Measurements from ENCODE around the gene HSPA1L.
"Not testable (repeated sequence)": the region's sequence is repeated elsewhere in the genome, so short reads cannot be mapped to it uniquely, and the experiment has no call there.

HSPA1L gene

DNA sequence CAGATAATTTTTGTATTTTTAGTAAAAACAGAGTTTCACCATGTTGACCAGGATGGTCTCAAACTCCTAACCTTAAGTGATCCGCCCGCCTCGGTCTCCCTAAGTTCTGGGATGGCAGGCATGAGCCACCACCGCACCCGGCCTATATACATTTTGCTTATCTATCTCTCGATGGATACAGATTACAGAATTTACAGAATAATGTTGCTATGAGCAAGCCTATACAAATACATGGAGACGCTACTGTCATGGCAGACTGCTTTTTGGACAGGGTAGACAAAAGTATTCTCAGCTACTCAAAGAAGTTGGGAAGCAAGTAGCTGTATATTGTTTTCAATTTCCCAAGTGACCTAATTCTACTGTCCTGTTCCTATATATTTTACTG is 1.6 kb downstream of the HSPA1L start:
- DNase-seq: no peak

DNA sequence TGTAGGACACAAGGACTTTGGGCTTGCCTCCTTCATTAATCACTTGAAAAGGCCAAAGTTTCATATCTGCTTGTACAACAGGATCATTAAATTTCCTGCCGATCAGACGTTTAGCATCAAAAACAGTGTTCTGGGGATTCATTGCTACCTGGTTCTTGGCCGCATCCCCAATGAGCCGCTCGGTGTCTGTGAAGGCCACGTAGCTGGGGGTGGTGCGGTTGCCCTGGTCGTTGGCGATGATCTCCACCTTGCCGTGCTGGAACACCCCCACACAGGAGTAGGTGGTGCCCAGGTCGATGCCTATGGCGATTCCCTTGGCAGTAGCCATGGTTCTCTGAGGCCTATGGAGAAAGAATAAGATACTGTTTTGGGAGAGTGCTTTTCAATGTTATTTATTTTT is 3.4 kb downstream of the HSPA1L start:
- DNase-seq: no peak

DNA sequence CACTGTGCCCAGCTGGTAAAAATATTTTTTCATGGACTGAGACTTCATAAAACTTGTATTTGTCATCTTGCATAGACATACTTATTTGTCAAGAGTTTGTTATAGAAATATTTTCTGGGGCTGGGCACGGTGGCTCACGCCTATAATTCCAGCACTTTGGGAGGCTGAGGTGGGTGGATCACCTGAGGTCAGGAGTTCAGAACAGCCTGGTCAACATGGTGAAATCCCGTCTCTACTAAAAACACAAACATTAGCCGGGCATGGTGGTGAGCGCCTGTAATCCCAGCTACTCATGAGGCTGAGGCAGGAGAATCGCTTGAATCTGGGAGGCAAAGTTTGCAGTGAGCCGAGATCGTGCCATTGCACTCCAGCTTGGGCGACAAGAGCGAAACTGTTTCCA is 6.5 kb downstream of the HSPA1L start:
- not testable (repeated sequence) for DNase-seq

DNA sequence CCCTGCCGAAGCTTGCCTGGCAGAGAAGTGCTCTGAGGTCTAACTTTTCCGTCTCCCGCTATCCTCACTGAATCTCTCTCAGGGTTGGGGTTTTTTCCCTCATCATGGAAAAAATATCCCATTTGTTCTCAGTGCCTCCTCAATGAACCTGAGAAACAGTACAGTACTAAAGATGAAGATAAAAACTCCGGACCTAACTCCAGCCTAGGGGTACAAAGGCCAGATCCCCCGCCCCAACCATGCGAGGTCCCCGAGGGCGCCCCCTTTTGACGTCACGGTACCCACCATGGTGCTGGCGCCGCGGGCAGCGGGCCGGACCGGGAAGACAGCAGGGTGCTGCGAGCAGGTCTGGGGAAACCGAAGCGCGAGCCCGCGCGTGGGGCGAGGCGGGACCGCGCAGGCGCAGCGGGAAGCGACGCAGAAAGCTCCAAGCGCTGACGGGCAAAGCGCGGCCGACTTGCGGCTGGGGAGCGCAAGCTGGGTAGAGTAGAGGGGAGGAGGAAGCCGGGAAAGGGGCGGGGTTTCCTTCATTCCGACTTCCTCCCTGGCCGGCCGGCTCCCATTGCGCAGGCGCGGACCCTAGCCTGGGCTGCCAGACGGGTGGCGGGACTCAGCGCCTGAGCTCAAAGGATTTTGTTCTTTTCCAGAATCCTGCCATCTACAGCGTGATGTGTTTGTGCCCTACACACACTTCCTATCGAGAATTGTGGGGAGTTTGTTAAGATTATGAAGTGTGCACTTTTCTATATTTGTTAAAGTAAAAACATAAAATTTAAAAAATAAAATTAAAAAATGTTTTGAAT is 8.4 kb downstream of the HSPA1L start, which contains the start of gene LSM2:
Gene LSM2, minus strand, starts transcription at position 497 of the 803 bp plus-strand sequence. Its CDS starts 209 bp downstream, at position 288.
- DNase-seq: peak; percentile 95 to 98 (median 97)

DNA sequence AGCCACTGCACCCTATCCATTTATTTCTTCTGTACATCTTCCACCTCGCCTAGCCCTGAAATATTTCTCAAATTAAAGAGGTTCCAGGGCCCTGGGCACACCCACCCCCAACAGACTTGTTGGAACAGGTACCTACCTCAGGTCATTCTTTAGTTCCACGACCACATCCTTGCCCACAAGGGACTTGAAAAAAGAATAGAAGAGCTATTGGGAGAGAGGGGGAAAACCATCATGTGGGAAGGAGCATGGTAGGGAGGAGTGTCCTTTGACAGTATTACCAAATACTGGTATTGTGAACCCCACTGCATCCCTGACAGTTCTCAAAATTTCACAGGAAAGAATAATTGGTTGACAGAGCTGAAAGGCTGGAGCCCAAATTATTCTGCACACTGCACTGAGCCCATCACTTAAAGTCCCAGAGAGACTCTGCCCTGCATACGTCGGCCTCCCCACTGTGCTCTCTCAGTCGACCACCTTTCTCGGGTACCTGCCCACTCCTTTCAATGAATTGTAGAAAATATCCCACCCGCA is 9.1 kb downstream of the HSPA1L start:
- DNase-seq: no peak

DNA sequence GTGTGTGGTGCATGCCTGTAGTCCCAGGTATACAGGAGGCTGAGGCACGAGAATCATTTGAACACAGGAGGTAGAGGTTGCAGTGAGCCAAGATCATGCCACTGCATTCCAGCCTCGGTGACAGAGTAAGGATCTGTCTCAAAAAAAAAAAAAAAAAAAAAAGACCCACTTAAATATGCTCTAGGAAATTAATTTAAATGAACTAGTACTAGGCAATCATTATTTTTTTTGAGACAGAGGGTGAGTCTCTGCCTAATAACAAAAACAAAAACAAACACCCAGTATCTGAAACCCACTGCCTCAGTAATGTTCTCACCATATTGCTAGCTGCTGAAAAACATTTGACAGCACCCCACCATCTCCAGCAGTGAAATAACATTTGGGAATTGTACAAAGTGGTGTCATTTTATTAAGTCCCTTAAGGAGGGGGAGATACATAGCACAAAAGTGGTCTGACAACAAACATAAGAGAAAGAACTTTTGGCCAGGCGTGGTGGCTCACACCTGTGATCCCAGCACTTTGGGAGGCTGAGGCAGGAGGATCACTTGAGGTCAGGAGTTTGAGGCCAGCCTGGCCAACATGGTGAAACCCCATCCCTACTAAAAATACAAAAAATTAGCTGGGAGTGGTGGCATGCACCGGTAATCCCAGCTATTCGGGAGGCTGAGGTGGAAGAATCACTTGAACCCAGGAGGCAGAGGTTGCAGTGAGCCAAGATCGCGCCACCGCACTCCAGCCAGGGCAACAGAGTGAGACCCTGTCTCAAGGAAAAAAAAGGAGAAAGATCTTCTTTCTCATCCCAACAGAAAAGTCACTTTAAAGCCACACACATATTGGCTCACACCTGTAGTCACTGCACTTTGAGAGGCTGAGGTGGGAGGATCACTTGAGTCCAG is 13.8 kb downstream of the HSPA1L start:
- DNase-seq: not testable (repeated sequence)

DNA sequence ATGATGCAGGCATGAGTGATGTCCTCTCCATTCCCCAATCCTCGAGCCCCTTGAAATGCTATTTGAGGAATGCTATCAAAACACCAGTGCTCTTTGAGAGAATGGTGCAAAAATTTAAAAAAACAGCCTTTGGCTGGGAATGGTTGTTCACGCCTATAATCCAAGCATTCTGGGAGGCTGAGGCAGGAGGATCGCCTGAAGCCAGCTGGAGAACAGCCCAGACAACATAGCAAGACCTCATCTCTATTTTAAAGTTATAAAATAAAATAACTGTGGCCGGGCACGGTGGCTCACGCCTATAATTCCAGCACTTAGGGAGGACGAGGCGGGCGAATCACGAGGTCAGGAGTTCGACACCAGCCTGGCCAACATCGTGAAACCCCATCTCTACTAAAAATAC is 15.3 kb downstream of the HSPA1L start:
- no peak for DNase-seq

DNA sequence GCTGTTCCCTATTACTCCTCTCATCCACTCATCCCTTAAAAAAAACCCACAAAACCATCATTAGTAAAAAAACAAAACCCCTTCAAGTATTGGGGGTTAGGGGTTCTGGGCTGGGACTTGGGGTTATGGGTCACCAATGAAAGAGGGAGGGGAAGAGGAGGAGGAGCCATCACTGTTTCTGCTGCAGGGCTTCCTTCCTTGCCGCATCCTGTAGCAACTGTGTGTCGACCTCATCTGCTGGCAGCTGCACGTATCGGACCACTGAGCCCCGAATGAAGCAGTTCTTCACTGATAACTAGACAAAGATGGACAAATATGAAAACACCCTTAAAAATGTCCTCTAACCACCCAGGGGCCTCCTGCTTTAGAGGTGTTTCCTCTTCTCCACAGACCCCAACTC is 17.5 kb downstream of the HSPA1L start:
- peak in 2 of 5 donors; percentile 35 to 77 for DNase-seq

DNA sequence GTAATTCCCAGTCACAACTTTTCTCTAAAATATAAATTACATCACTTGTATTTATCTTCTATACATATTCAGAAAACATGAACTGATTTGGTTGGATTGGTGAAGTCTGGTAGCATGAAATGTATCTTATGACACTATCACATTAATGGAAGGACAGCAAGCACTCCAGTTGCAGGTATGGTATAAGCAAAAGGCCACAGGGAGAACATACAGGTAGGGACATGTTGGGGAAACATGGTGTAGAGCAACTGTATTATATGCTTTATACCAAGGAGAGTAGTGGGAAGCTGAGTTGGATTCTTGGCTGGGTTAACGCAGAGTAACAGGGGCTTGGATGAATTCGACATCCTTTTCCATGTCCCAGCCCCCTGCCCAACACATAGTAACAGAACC is 18.1 kb downstream of the HSPA1L start:
- no peak for DNase-seq

DNA sequence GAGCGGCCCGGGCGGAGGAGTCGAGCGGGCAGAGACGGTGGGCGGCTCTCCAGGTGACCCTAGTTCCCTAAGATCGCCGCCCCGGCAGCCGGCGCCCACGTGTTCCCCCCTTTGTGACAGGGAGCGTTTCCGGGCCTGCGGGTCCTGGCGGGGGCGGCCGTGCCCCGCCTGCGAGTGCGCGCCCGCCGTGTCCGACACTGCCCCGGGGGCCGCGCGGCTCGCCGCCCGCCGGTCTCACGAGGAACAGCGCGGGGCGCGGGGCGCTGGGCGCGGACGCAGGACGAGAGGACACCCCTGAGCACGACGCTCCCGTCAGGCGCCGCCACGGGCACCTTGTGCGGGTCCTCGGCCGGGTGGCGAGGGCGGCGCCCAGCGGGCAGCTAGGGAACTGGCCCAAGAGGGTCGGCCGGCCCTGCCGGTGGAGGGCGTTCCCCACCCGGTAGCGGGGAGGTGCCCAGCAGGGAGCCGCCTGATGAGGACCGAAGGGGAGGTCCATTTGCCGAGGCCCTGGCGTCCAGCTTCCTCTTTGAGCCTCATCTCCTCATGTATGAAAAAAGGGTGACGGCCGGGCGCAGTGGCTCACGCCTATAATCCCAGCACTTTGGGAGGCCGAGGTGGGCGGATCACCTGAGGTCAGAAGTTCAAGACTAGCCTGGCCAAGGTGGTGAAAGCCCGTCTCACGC is 19.3 kb downstream of the HSPA1L start, which contains the start of gene VARS1:
Gene VARS1, minus strand, starts transcription at position 137 of the 683 bp plus-strand sequence. CDS start 535 bp downstream, outside the sequence.
- peak; percentile 70 to 90 (median 75) for DNase-seq

DNA sequence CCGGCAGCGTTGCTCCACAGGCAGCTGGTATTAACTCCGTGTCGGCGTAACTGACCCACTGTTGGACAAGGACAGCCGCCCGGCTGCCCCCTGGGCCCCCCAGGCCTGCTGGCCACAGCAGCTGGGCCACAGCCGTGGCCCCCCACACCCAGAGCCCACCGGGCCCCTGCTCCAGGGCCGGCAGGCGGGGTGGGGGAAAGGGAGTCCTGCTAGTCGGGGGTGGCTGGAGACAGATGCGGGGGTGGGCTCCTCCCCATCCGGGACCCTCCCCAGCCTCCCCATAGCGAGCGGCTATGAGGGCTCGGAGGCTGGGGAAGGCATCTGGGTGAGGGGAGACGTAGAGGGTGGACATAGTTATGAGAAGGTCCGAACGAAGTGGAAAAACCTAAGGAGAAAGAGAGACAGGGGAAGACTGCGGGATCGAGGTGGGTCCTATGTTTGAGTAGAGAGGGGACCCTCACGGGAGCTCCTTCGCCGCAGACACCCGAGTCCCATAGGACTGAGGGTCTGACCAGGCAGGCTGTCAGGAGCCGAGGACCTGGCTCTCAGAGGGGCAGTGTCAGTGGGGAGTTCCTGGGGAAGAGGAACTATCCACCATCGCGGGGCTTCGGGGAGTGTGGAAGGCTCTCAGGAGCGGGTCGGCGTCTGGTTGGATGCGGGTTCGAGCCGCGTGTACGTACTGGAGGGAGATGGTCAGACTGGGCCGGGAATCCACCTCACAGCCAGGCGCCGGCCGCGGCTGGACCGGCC is 20.0 kb downstream of the HSPA1L start:
- no peak for DNase-seq

DNA sequence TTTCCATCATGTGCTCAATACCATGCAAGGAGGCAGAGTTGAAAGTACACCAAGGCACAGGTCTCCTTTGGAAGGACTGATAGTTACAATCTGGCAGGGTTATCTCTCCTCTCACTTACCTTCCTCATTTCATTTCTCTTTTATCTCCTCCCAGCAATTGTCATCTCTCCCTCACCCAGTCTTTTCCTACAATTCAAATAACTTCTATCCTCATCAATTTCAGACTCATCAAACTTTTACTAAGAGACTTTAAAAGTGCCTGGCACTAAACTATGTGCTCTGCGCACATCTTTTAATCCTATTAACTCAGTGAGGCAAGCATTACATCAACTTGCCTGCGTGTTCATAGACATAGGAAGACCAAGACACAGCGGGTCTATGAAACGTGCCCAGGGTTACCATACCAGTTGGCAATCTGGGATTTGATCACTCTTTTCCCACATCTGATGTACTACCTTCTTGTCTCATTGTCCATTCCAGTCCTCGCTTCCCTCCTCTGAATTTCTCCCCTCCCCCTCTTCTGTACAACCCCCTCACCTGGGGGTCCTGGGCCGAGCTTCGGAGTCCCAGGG is 20.7 kb downstream of the HSPA1L start:
- DNase-seq: no peak

DNA sequence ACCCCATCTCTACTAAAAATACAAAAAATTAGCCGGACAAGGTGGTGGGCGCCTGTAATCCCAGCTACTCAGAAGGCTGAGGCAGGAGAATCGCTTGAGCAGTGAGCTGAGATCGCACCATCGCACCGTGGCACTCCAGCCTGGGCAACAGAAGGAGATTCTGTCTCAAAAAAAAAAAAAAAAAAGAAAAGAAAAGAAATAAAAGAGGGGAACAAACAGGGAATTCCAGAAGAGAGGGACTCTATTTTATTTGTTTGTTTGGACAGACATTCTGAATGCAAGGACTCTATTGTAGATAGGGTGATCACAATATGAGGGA is 21.2 kb downstream of the HSPA1L start:
- not testable (repeated sequence) for DNase-seq

DNA sequence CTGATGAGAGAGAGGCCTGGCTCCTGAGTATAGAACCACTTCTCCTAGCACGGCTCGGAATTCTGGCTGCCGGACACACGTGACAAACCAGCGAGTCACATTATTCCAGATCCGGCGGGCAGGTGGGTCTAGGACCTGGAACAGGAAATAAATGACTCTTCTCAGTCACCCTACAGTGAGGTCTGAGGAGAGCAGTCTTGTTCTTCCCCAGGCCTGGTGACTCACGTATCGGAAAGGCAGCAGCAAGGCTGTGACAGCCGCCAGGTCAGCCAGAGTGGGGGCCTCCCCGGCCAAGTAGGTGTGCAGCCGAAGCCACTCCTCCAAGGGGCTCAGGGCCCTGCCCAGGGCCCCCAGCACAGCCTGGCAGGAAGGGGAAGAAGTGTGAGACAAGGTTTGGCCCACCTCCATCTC is 22.3 kb downstream of the HSPA1L start:
- no peak for DNase-seq

DNA sequence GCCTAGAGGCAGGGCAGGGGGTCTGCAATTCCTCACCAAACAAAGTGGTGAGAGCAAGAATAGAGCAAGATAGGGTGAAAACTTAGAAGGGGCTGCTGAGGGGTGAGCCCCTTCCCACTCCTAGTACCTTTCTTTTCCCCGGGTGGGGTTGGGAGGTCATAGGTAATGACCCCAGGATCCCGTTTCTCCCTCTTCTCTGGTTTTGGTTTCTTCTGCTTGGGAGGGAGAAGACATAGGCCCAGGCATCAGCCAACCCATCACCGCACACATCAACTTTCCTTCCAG is 23.1 kb downstream of the HSPA1L start:
- DNase-seq: no peak

DNA sequence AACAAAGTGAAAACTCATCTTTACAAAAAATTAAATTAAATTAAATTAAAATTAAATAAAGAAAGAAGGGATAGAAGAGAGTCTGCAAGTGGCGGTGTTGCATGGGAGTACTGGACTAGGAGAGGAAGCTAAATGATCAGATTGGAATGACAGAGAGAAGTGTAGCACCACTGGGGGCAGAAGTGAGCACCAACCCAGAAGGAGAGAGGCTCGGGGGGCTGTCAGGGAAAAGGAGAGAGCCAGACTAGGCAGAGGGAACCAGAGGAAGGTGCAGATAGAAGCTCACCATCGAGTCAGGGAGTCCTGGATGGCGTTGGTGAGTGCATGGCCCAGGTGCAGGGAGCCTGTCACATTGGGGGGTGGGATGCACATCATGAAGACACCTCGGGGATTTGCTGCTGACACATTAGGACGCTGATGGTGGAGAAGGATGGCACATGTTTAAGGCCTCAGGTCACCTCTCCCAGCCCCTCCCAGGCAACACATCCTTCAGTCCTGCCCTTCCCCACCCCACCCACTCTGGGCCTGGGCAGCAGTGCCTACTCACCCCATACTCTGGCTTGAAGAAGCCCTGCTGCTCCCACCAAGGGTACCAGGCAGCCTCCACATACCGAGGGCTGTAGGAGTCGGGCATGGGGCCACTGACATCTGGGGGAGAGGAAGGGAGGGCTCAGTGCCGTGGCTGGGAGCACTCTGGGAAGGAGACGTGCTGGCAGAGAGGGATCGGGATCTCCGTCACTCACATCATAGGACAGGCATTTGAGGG is 23.6 kb downstream of the HSPA1L start:
- no peak for DNase-seq

DNA sequence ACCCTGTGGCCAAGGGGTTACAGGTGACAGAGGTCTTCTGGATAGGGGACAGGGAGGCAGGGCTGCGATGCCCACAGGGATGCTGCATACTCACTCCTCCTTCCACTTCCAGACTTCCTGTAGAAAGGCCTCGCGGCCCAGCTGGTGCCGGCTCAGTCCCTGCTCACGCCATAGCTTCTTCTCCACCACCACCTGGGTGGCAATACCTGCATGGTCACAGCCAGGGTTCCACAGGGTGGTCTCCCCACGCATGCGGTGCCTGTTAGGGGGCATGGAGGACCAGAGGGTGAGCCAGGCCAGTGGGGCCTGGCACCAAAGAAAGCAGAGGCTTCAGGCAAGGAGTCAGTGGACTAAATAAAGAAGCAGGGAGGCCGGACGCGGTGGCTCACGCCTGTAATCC is 29.6 kb downstream of the HSPA1L start:
- no peak for DNase-seq

DNA sequence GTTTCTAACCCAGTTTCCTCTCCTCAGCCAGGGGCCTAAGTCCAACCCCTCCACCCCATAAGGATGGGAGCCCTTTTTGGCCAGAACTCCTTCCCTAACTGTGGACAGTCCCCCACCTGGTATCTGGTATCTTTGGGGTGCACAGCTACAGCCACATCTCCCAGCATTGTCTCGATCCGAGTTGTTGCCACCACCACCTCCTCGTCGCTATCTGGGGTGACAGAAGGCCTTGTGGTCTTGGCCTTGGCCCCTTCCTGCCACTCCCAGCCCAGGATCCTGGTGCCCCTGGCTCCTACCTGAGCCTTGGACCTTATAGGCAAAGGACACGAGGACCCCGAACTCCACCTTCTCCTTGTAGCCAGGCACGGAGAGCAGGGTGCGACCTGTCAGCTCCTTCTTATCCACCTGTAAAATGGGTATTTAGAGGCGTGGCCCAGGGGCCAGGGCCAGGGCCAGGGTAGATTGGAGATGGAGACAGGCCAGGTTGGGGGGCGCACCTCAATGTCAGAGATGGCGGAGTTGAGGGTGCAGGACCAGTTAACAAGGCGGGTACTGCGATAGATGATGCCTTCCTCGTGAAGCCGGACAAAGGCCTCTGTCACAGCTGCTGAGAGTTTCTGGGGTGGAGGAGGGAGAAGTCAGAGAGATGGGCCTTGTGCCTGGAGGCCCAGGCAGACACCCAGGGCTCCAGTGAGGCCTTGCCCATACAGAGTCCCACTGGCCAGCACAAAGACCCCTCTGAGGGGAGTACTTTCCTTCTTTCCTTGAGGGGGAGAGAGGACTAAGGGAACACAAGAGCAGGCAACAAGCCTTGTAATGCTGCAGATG is 30.8 kb downstream of the HSPA1L start:
- no peak for DNase-seq

DNA sequence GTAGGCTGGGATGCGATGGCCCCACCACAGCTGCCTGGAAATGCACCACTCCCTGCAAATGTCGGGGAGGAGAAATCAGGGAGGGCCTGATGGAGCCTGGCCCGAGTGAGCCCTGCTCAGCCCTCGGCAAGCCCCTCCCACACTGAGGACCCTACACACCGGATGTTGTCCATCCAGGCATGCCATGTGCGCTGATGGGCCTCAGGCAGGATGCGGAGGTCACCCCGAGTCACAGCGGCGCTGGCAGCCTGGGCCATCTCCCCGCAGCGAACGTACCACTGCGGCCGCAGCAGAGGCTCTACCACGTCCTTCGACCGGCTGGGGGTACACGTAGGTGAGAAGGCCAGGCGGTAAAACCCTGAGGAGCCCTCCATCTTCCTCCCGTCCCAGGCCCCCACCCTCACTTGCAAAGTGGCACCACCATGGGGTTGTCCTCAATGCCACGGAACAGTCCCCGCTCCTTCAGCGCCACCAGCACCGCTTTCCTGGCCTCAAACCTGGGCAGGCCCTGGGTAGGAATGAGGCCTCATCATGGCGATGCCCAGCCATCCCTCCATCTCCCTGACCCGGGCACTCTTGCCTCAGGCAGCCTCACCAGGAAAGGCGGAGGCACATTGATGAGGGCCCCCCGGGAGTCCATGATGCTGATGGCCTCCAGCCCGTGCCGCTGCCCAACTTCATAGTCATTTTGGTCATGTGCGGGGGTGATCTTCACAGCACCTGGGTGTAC is 32.8 kb downstream of the HSPA1L start:
- no peak for DNase-seq

All from T-helper 1 cell (primary cell).